WI38 (cell line): ENCODE measurements around the gene CXCL1.

Source experiments
- H3K4me3 ChIP-seq: 2 replicates; pipeline ENCODE4 v1.5.1; 2011; ENCODE audit warnings: low read depth, mild to moderate bottlenecking, control low read depth, low read length
- TF ChIP-seq, protein P1 (sequence below): IDR thresholded peaks from 2 replicates; pipeline ENCODE4 v1.5.1; 2012; ENCODE audit warnings: low read depth, mild to moderate bottlenecking, control low read depth, low read length

Gene CXCL1

DNA sequence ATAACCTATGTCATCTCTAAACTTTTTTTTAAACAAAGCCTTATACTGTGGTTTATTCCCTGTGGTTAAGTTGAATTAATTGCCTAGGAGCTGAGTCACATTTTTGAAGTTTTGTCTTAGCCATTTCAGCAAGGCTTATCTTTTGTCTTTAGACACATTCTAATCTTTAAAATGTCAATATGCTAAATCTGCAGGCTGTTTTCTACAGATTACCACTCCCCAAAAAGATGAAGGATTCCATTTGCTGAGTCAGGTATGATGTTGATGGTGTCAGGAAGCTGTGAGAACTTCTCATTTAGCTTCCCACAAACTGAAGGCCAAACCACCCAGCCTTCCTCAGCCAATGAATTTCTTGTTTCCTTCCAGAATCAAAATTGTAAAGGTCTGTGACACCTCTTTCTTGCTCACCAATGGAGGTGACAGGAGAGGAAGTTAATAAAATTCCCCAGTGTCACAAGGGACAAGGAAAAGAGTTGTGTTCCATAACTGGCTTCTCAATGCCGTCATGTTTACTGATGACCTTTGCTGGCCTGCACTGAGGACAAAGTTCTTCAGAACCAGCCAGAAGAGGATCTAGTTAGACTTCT, 36.4 kb upstream of the CXCL1 start:
- TF ChIP-seq, protein P1, sequence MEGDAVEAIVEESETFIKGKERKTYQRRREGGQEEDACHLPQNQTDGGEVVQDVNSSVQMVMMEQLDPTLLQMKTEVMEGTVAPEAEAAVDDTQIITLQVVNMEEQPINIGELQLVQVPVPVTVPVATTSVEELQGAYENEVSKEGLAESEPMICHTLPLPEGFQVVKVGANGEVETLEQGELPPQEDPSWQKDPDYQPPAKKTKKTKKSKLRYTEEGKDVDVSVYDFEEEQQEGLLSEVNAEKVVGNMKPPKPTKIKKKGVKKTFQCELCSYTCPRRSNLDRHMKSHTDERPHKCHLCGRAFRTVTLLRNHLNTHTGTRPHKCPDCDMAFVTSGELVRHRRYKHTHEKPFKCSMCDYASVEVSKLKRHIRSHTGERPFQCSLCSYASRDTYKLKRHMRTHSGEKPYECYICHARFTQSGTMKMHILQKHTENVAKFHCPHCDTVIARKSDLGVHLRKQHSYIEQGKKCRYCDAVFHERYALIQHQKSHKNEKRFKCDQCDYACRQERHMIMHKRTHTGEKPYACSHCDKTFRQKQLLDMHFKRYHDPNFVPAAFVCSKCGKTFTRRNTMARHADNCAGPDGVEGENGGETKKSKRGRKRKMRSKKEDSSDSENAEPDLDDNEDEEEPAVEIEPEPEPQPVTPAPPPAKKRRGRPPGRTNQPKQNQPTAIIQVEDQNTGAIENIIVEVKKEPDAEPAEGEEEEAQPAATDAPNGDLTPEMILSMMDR, result no peak
- no peak overlapping the region for H3K4me3 ChIP-seq

DNA sequence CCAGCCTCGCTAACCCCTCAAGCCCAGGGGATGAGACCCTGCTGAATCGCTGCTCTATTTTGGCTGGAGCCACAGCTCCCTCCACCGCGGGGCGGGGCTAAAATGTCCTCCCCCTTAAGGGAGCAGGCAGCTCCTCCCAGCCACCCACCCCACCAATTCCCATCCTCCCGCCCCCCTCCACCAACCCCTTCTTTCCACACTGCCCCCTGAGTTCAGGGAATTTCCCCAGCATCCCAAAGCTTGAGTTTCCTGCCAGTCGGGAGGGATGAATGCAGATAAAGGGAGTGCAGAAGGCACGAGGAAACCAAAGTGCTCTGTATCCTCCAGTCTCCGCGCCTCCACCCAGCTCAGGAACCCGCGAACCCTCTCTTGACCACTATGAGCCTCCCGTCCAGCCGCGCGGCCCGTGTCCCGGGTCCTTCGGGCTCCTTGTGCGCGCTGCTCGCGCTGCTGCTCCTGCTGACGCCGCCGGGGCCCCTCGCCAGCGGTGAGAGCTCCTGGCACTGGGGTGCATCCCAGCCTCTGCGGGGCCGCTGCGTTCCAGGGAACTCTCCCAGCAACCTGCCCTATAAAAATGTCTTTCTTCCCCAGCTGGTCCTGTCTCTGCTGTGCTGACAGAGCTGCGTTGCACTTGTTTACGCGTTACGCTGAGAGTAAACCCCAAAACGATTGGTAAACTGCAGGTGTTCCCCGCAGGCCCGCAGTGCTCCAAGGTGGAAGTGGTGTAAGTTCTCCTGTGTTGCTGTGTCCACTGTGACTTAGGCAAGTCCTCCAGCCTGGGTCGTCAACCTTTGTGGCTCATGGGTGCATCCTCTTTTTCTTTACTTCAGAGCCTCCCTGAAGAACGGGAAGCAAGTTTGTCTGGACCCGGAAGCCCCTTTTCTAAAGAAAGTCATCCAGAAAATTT, 32.6 kb upstream of the CXCL1 start, which contains the start of gene CXCL6:
Gene CXCL6, plus strand, starts transcription at position 306 of the 907 bp plus-strand sequence. Its CDS starts 73 bp downstream, at position 379.
- TF ChIP-seq, protein P1, result no peak
- H3K4me3 ChIP-seq, result no peak within 1 kb of the TSS

DNA sequence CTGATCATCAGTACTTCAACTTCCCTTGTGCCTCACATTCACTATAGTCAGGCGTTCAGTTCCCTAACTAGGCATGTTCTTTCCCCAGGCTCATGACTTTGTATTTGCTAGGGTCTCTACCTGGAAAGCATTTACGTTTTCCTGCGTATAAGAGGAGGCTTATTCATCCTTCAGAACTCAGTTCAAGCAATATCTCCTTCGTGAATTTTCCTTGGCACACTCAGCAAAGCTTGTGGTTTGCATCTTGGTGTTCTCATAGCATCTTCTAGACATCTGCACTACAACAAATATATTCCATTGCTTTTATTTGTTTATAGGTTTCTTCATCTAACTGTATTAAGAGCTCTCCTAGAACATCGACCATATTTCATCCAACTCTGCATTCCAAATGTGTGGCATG, 30.1 kb upstream of the CXCL1 start:
- no peak overlapping the region for H3K4me3 ChIP-seq
- TF ChIP-seq, protein P1, result no peak

GRCh38 chr4:73839715-73840114, 29.5 kb upstream of the CXCL1 start:
- TF ChIP-seq, protein P1, result no peak
- no peak overlapping the region for H3K4me3 ChIP-seq

- TF ChIP-seq, protein P1, result no peak
- no peak overlapping the region for H3K4me3 ChIP-seq
These were observed 27.8 kb upstream of the CXCL1 start for GRCh38 chr4:73841243-73841925.

- TF ChIP-seq, protein P1, result no peak
- no peak overlapping the region for H3K4me3 ChIP-seq
These were observed 26.5 kb upstream of the CXCL1 start for GRCh38 chr4:73842696-73843095.
